Measurements from ENCODE around the gene C1orf53. TPM values are rescaled to one million over a fixed set of nuclear protein-coding genes. Genes with fewer than 3 reads are reported as not detected.

The C1orf53 gene
- polyA plus RNA-seq, 1 donor from 2014 or later, result 2.6 TPM

DNA sequence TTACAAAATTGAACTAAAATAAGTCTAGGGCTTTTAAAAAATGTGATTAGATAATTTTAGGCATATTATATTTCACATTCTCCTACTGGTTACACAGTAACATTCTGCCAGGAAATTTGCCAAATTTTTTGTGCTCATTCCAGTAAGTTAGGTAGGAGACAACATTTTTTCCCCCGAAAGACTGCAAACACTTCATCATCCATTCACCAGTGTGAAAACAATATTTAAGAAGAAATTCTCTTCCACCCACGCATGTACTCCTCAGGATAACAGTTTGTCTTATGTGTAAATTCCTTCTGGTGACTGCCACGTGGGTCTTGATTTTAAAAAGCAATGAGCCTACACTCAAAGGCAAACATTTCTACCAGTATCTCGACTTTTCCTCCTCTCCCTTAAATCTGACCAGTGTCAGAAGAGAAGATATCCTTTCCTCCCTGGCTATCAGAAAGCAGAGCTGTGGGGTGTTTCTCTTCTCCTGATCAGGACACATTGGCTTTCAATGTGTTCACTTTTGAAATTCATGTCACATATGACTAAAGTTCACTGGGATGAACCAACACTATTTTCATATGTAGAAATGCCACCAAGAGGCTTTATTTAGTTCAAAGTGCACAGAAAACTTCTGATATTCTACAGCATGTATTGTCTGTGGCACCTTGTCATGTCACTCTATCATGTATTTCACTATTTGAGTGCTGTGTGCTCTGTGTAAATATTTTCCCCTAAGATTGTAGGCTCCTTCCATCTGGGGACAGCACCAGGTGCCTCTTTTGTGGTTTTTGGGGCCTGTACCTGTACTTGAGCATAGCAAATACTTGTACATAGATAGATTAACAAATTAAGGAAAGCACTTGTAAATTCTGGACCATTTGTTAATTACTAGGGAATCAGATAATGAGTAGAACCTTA, 53.3 kb downstream of the C1orf53 start:
- H2AFZ ChIP-seq (ENCODE audit: low read depth, low read length), result no peak overlapping the region
- H3K27me3 ChIP-seq (ENCODE audit: insufficient read depth, low read depth, low read length), result no peaks in the 10 kb centered on the region
- H3K9ac ChIP-seq (ENCODE audit: low read length), result no peak overlapping the region
- no peak for TF ChIP-seq POLR2AphosphoS5 (IDR thresholded peaks at IDR 0.05)
- TF ChIP-seq, protein P1, sequence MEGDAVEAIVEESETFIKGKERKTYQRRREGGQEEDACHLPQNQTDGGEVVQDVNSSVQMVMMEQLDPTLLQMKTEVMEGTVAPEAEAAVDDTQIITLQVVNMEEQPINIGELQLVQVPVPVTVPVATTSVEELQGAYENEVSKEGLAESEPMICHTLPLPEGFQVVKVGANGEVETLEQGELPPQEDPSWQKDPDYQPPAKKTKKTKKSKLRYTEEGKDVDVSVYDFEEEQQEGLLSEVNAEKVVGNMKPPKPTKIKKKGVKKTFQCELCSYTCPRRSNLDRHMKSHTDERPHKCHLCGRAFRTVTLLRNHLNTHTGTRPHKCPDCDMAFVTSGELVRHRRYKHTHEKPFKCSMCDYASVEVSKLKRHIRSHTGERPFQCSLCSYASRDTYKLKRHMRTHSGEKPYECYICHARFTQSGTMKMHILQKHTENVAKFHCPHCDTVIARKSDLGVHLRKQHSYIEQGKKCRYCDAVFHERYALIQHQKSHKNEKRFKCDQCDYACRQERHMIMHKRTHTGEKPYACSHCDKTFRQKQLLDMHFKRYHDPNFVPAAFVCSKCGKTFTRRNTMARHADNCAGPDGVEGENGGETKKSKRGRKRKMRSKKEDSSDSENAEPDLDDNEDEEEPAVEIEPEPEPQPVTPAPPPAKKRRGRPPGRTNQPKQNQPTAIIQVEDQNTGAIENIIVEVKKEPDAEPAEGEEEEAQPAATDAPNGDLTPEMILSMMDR (IDR thresholded peaks at IDR 0.05; ENCODE audit: poor library complexity, severe bottlenecking), result no peak
- no peak for TF ChIP-seq EP300 (conservative IDR thresholded peaks at IDR 0.05; ENCODE audit: poor library complexity, severe bottlenecking)
- TF ChIP-seq RAD21 (conservative IDR thresholded peaks at IDR 0.05), result no peak
- no peak for TF ChIP-seq SMC3 (conservative IDR thresholded peaks at IDR 0.05; ENCODE audit: poor library complexity)
- no peak for TF ChIP-seq EZH2 (IDR thresholded peaks at IDR 0.05; ENCODE audit: borderline replicate concordance, insufficient read depth, low read length, poor library complexity, severe bottlenecking)
- TF ChIP-seq, protein P2, sequence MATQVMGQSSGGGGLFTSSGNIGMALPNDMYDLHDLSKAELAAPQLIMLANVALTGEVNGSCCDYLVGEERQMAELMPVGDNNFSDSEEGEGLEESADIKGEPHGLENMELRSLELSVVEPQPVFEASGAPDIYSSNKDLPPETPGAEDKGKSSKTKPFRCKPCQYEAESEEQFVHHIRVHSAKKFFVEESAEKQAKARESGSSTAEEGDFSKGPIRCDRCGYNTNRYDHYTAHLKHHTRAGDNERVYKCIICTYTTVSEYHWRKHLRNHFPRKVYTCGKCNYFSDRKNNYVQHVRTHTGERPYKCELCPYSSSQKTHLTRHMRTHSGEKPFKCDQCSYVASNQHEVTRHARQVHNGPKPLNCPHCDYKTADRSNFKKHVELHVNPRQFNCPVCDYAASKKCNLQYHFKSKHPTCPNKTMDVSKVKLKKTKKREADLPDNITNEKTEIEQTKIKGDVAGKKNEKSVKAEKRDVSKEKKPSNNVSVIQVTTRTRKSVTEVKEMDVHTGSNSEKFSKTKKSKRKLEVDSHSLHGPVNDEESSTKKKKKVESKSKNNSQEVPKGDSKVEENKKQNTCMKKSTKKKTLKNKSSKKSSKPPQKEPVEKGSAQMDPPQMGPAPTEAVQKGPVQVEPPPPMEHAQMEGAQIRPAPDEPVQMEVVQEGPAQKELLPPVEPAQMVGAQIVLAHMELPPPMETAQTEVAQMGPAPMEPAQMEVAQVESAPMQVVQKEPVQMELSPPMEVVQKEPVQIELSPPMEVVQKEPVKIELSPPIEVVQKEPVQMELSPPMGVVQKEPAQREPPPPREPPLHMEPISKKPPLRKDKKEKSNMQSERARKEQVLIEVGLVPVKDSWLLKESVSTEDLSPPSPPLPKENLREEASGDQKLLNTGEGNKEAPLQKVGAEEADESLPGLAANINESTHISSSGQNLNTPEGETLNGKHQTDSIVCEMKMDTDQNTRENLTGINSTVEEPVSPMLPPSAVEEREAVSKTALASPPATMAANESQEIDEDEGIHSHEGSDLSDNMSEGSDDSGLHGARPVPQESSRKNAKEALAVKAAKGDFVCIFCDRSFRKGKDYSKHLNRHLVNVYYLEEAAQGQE (IDR thresholded peaks at IDR 0.05; ENCODE audit: borderline replicate concordance), result no peak
- TF ChIP-seq MXI1 (conservative IDR thresholded peaks at IDR 0.05; ENCODE audit: poor library complexity, severe bottlenecking), result no peak
- no peak for TF ChIP-seq TAF1 (IDR thresholded peaks at IDR 0.05; ENCODE audit: low read depth)
- H3K4me2 ChIP-seq (ENCODE audit: low read length), result no peak overlapping the region
- H3K27ac ChIP-seq (ENCODE audit: low read length), result no peak overlapping the region
- no peaks in the 10 kb centered on the region for H3K79me2 ChIP-seq (replicated peaks; ENCODE audit: insufficient read depth, low read length)
- H3K36me3 ChIP-seq (ENCODE audit: insufficient read depth, low read length), result no peaks in the 10 kb centered on the region
- no peaks in the 10 kb centered on the region for H3F3A ChIP-seq (ENCODE audit: insufficient read depth, low read length, poor library complexity, severe bottlenecking)
- H4K20me1 ChIP-seq (ENCODE audit: insufficient read depth), result no peaks in the 10 kb centered on the region
- no peak overlapping the region for H3K4me3 ChIP-seq (ENCODE audit: low read length)
- H3K9me2 ChIP-seq (ENCODE audit: insufficient read depth, low read length), result no peaks in the 10 kb centered on the region
- no peaks in the 10 kb centered on the region for H3K9me3 ChIP-seq (ENCODE audit: low read length)

Other genes with a start within 250 kb of the C1orf53 start
- 9.1 and 12.4 TPM in 2 replicates for gene DENND1B, start 127.2 kb upstream of the C1orf53 start, polyA plus RNA-seq
- gene LHX9, start 14.7 kb downstream of the C1orf53 start, polyA plus RNA-seq, result 0.37 and 1.3 TPM in 2 replicates